HepG2 (cell line): Measurements from ENCODE around the gene PNKD. TPM values are rescaled to one million over a fixed set of nuclear protein-coding genes. Genes with fewer than 3 reads are reported as not detected.
A peak's percentile ranks its signal among the peaks of the same experiment; 100 is the strongest.

Source experiments
- GRHL1 ChIP-seq: sonication (generic); formaldehyde crosslinking; conservative IDR thresholded peaks from 2 replicates; pipeline ENCODE4 v1.8.0; 2022; ENCODE audit warnings: missing genetic modification reagents
- HOXA7 ChIP-seq: sonication (generic); formaldehyde crosslinking; IDR thresholded peaks from 2 replicates; pipeline ENCODE4 v1.8.1; 2022; ENCODE audit warnings: mild to moderate bottlenecking, missing genetic modification reagents, moderate library complexity
- JARID2 ChIP-seq: sonication (generic); formaldehyde crosslinking; IDR thresholded peaks from 2 replicates; pipeline ENCODE4 v1.8.1; 2023; ENCODE audit warnings: missing genetic modification reagents, inconsistent platforms; ENCODE audit not compliant: insufficient replicate concordance
- MAFF ChIP-seq: IDR thresholded peaks from 2 replicates; pipeline ENCODE4 v1.6.1; 2011; ENCODE audit warnings: low read depth, low read length, improper control_type of control experiment
- MAFG ChIP-seq: sonication (generic); formaldehyde crosslinking; IDR thresholded peaks from 2 replicates; pipeline ENCODE4 v1.5.1; 2020; ENCODE audit warnings: mild to moderate bottlenecking, missing genetic modification reagents
- NBN ChIP-seq: fragments of 450-650 bp; conservative IDR thresholded peaks from 2 replicates; pipeline ENCODE4 v1.6.1; 2017
- PRDM10 ChIP-seq: sonication (generic); formaldehyde crosslinking; IDR thresholded peaks from 2 replicates; pipeline ENCODE4 v1.4.0; 2020; ENCODE audit warnings: low read depth, missing genetic modification reagents
- SKIL ChIP-seq: sonication (generic); formaldehyde crosslinking; IDR thresholded peaks from 2 replicates; pipeline ENCODE4 v1.8.0; 2022; ENCODE audit warnings: missing genetic modification reagents, mild to moderate bottlenecking, moderate library complexity, borderline replicate concordance
- SRF ChIP-seq: IDR thresholded peaks from 2 replicates; pipeline ENCODE4 v1.6.1; 2011; ENCODE audit warnings: mild to moderate bottlenecking, low read depth, low read length, moderate library complexity
- U2AF1 ChIP-seq: fragments of 200-400 bp; formaldehyde crosslinking; optimal IDR thresholded peaks from 2 replicates; pipeline ENCODE3; 2017; ENCODE audit warnings: mild to moderate bottlenecking, low read depth, low read length
- ZBTB3 ChIP-seq: sonication (generic); formaldehyde crosslinking; IDR thresholded peaks from 2 replicates; pipeline ENCODE4 v1.4.0; 2020; ENCODE audit warnings: low read depth, mild to moderate bottlenecking, moderate library complexity, missing genetic modification reagents, borderline replicate concordance
- ZNF136 ChIP-seq: sonication (generic); formaldehyde crosslinking; IDR thresholded peaks from 2 replicates; pipeline ENCODE4 v1.8.1; 2022; ENCODE audit warnings: low read depth, mild to moderate bottlenecking, moderate library complexity, missing genetic modification reagents
- ZNF530 ChIP-seq: sonication (generic); formaldehyde crosslinking; IDR thresholded peaks from 2 replicates; pipeline ENCODE4 v1.5.0; 2020; ENCODE audit warnings: low read depth, mild to moderate bottlenecking, missing genetic modification reagents
- ZNF570 ChIP-seq: sonication (generic); formaldehyde crosslinking; IDR thresholded peaks from 2 replicates; pipeline ENCODE4 v1.4.0; 2020; ENCODE audit warnings: mild to moderate bottlenecking, missing genetic modification reagents, borderline replicate concordance
- ZNF7 ChIP-seq: IDR thresholded peaks from 2 replicates; pipeline ENCODE4 v1.6.1; 2016; ENCODE audit warnings: missing biosample characterization, missing genetic modification reagents
- ZNF747 ChIP-seq: sonication (generic); formaldehyde crosslinking; IDR thresholded peaks from 2 replicates; pipeline ENCODE4 v1.8.1; 2023; ENCODE audit warnings: missing genetic modification reagents, mild to moderate bottlenecking, borderline replicate concordance
- ZNF768 ChIP-seq: sonication (generic); formaldehyde crosslinking; IDR thresholded peaks from 2 replicates; pipeline ENCODE4 v1.4.0; 2020; ENCODE audit warnings: missing genetic modification reagents
- polyA plus RNA-seq, 8 experiments: library from polyadenylated mRNA; depleted of rRNA in 3 of 8; stranded (reverse) in 7 of 8; unstranded in 1 of 8; fragments of >200 nt; fragmentation: Illumina TruSeq in 4 of 8; extraction: Trizol in 4 of 8; gene quantifications; 2 replicates each; pipeline versions ENCODE4 v1.2.1 to v1.2.3, GENCODE V29; 2011 to 2016; ENCODE audit warnings: low read depth in 4 of 8, missing spikeins in 1 of 8, mixed read lengths in 1 of 8; ENCODE audit not compliant: insufficient read depth in 1 of 8
- total RNA-seq, 5 experiments: library from RNA; depleted of rRNA; stranded (reverse); fragments of >200 nt; fragmentation: Illumina TruSeq; extraction: Trizol; gene quantifications; 2 replicates each; pipeline ENCODE4 v1.2.3, GENCODE V29; 2016; ENCODE audit warnings: low read depth in 1 of 5
- TF ChIP-seq, protein P1 (sequence below): IDR thresholded peaks from 2 replicates; pipeline ENCODE4 v1.6.1; 2016; ENCODE audit warnings: control low read depth

Gene PNKD
- total and polyA plus RNA-seq, 2 of the 13 experiments (the other 11 are each of a cell fraction or from before 2014, with no cell fraction given), result 55.9 to 80.4 TPM

GRCh38 chr2:218323526-218324472 is 53.5 kb downstream of the PNKD start (continued):
- peak; percentile 81 for TF ChIP-seq SKIL
- TF ChIP-seq, protein P1, sequence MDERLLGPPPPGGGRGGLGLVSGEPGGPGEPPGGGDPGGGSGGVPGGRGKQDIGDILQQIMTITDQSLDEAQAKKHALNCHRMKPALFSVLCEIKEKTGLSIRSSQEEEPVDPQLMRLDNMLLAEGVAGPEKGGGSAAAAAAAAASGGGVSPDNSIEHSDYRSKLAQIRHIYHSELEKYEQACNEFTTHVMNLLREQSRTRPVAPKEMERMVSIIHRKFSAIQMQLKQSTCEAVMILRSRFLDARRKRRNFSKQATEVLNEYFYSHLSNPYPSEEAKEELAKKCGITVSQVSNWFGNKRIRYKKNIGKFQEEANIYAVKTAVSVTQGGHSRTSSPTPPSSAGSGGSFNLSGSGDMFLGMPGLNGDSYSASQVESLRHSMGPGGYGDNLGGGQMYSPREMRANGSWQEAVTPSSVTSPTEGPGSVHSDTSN (CRISPR knock-in tag), result no peak
- no peak for TF ChIP-seq ZNF7 (CRISPR knock-in tag)
- TF ChIP-seq SRF, result no peak
- peak; percentile 27 for TF ChIP-seq MAFG (CRISPR knock-in tag)
- 0 out of 2 replicates have a peak, but pooled peaks have one; percentile 3 for TF ChIP-seq ZNF136
- no peak for TF ChIP-seq ZNF570 (CRISPR knock-in tag)
- TF ChIP-seq ZNF747 (CRISPR knock-in tag), result peak; percentile 45; the same call in 1 of the 2 replicates
- TF ChIP-seq ZNF530 (CRISPR knock-in tag), result no peak
- TF ChIP-seq JARID2 (CRISPR knock-in tag), result no peak
- peak; percentile 23; the same call in 1 of the 2 replicates for TF ChIP-seq PRDM10
- TF ChIP-seq MAFF, result no peak
- 0 out of 2 replicates have a peak, but pooled peaks have one; percentile 79 for TF ChIP-seq ZBTB3 (CRISPR knock-in tag)
- no peak for TF ChIP-seq GRHL1 (CRISPR knock-in tag)
- TF ChIP-seq NBN, result no peak
- TF ChIP-seq ZNF768, result no peak
- 0 out of 2 replicates have a peak, but pooled peaks have one; percentile 80 for TF ChIP-seq HOXA7 (CRISPR knock-in tag)
- peak; percentile 55 for TF ChIP-seq U2AF1
